Mesothelial cell of epicardium (in vitro differentiated cells): ENCODE results near the gene PFN3. TPM values are rescaled to one million over a fixed set of nuclear protein-coding genes. Genes with fewer than 3 reads are reported as not detected.

Experiments
- DNase-seq, 2 experiments: peaks; one replicate each; pipeline ENCODE4 v3.0.0; 2021; ENCODE audit warnings: low spot score in 2 of 2; ENCODE audit not compliant: unreplicated experiment in 2 of 2
- H3K27ac Mint-ChIP-seq: 2 replicates; pipeline ENCODE4 v1.8.0; 2021; ENCODE audit warnings: mixed read lengths
- H3K27me3 Mint-ChIP-seq: 2 replicates; pipeline ENCODE4 v1.8.0; 2021; ENCODE audit warnings: low read depth, mixed read lengths
- H3K36me3 Mint-ChIP-seq: 2 replicates; pipeline ENCODE4 v1.8.0; 2021; ENCODE audit warnings: mixed read lengths
- H3K4me1 Mint-ChIP-seq: 2 replicates; pipeline ENCODE4 v1.8.0; 2021; ENCODE audit warnings: mixed read lengths
- H3K4me3 Mint-ChIP-seq: 2 replicates; pipeline ENCODE4 v1.8.0; 2021; ENCODE audit warnings: mild to moderate bottlenecking, moderate library complexity, mixed read lengths
- H3K9me3 Mint-ChIP-seq: 2 replicates; pipeline ENCODE4 v1.8.0; 2021; ENCODE audit warnings: mixed read lengths
- CTCF ChIP-seq: fragments of 200-600 bp; sonication (generic); IDR thresholded peaks from one replicate; pipeline ENCODE4 v1.5.0; 2021; ENCODE audit warnings: antibody characterized with exemption; ENCODE audit not compliant: unreplicated experiment
- total RNA-seq: library from RNA; stranded (reverse); gene quantifications from 3 replicates; pipeline ENCODE4 v1.2.1, GENCODE V29; 2021

The PFN3 gene
- total RNA-seq, 1 donor from 2014 or later: not detected

GRCh38 chr5:177357459-177358351 lies 42.8 kb downstream of the PFN3 start, which contains the start of gene RGS14:
RGS14 (plus strand) TSS chr5:177357924; CDS start chr5:177358025, 101 bp downstream.
- DNase-seq: no peak
- Mint-ChIP-seq H3K36me3 (no peaks in the 10 kb centered on the region), H3K4me1 (peaks cover 6% of the 10 kb centered on the region), H3K4me3 (no peak within 1 kb of the TSS), H3K9me3 (peaks cover 9% of the 10 kb centered on the region), H3K27me3 (peaks cover 32% of the 10 kb centered on the region), H3K27ac (no peak within 1 kb of the TSS)
- TF ChIP-seq CTCF: no peak

GRCh38 chr5:177357146-177357458 lies 43.4 kb downstream of the PFN3 start:
- H3K4me3 Mint-ChIP-seq: no peak overlapping the region
- no peak for TF ChIP-seq CTCF
- no peak overlapping the region for H3K27ac Mint-ChIP-seq
- H3K27me3 Mint-ChIP-seq: peaks cover 32% of the 10 kb centered on the region
- H3K36me3 Mint-ChIP-seq: no peaks in the 10 kb centered on the region
- no peak for DNase-seq
- peaks cover 9% of the 10 kb centered on the region for H3K9me3 Mint-ChIP-seq
- H3K4me1 Mint-ChIP-seq: peaks cover 2% of the 10 kb centered on the region

DNA sequence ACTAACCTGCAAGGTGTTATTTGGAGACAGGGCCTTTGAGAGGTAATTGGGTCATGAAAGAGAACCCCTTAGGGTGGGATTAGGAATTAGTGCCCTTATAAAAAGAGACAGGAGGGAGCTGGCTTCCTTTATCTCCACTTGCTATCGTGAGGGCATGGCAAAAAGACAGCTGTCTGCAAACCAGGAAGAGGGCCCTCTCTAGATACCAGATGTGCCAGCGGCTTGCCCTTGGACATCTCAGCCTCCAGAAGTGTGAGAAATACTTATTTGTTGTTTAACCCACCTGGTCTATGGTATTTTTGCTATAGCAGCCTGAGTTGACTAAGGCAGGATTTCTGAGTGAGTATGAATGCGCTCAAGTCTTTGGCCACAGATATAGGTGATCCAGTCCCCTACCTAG lies 43.7 kb downstream of the PFN3 start:
- peaks cover 4% of the 10 kb centered on the region for H3K4me1 Mint-ChIP-seq
- H3K4me3 Mint-ChIP-seq: no peak overlapping the region
- no peak for TF ChIP-seq CTCF
- peaks cover 9% of the 10 kb centered on the region for H3K9me3 Mint-ChIP-seq
- H3K27ac Mint-ChIP-seq: no peak overlapping the region
- H3K27me3 Mint-ChIP-seq: peaks cover 32% of the 10 kb centered on the region
- no peaks in the 10 kb centered on the region for H3K36me3 Mint-ChIP-seq
- DNase-seq: no peak

GRCh38 chr5:177355868-177356168 lies 44.6 kb downstream of the PFN3 start:
- Mint-ChIP-seq H3K27me3 (peaks cover 32% of the 10 kb centered on the region), H3K36me3 (no peaks in the 10 kb centered on the region), H3K4me3 (no peak overlapping the region), H3K27ac (no peak overlapping the region), H3K4me1 (peaks cover 6% of the 10 kb centered on the region), H3K9me3 (peaks cover 9% of the 10 kb centered on the region)
- no peak for TF ChIP-seq CTCF
- DNase-seq: no peak

GRCh38 chr5:177355162-177355867 lies 45.1 kb downstream of the PFN3 start:
- no peak overlapping the region for H3K27ac Mint-ChIP-seq
- no peaks in the 10 kb centered on the region for H3K36me3 Mint-ChIP-seq
- no peak for DNase-seq
- H3K4me3 Mint-ChIP-seq: no peak overlapping the region
- peaks cover 32% of the 10 kb centered on the region for H3K27me3 Mint-ChIP-seq
- no peak for TF ChIP-seq CTCF
- peaks cover 12% of the 10 kb centered on the region for H3K4me1 Mint-ChIP-seq
- peaks cover 9% of the 10 kb centered on the region for H3K9me3 Mint-ChIP-seq
